ENCODE results near the gene MMEL1. TPM values are rescaled to one million over a fixed set of nuclear protein-coding genes. Genes with fewer than 3 reads are reported as not detected.
A peak's percentile ranks its signal among the peaks of the same experiment; 100 is the strongest.

The MMEL1 gene
- total and polyA plus RNA-seq, 7 experiments from 2014 or later = 2.0 to 20.5 (median 2.8) TPM

DNA sequence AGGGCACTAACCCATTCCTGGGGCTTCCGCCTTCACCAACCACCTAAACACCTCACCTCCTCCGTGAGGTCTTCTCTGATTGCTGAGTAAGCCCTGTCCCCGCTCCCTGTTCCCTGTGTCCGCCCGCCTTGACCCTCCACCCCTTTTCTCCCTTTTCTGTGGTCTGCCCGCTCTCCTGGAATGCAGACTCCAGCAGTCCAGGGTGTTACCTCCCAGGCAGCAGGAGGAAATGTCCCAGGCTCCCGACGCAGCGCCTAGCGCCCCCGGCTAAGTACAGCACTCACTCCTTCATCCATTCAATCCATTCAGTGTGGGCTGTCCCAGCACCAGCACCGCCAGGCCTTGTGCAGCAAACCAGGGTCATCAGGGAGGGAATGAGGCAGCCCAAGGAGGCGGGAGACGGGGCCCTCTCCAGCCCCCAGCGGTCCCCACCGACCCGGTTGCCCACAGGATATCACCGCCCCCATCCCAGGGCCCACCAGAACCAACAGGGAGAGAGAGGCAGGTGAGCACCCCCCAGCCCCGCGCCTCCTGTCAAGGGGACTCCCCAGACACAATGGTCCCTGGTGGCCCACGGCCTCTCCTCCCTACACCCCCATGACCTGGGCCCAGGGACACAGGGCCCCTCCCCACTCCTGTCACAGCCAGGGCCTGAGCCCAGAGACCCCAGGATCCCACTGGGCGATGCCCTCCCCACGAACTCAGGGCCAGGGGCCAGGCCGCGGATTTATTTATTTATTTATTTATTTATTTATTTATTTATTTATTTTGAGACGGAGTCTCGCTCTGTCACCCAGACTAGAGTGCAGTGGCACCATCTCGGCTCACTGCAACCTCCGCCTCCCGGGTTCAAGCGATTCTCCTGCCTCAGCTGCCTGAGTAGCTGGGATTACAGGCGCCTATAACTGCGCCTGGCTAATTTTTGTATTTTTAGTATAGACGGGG lies 66.4 kb downstream of the MMEL1 start:
- Histone ChIP-seq H3K9me3 (ENCODE audit: control insufficient read depth in 2 of 3, low read length in 3 of 3) (no peaks in the 10 kb centered on the region), H3K36me3 (ENCODE audit: control insufficient read depth in 2 of 3, insufficient read depth in 3 of 3, low read length in 3 of 3) (peaks cover 0 to 27% (median 0%) of the 10 kb centered on the region in 3 experiments), H3K4me3 (ENCODE audit: low read length) (no peak overlapping the region), H3K27me3 (ENCODE audit: control insufficient read depth in 2 of 2, insufficient read depth in 2 of 2, low read length in 2 of 2) (no peaks in the 10 kb centered on the region), H3K4me1 (ENCODE audit: control insufficient read depth in 2 of 2, insufficient read depth in 2 of 2, low read length in 2 of 2) (no peaks in the 10 kb centered on the region), H3K27ac (ENCODE audit: low read depth, low read length) (no peak overlapping the region)
- intact Hi-C loops (cut with micrococcal nuclease) = no loop called here
- Mint-ChIP-seq H3K27ac (peak overlapping the region in 4 of 9 donors; percentile 38 to 54 (median 50)), H3K27me3 (no peaks in the 10 kb centered on the region), H3K36me3 (peaks cover 0 to 15% (median 0%) of the 10 kb centered on the region in 5 donors), H3K9me3 (peaks cover 0 to 3% (median 0%) of the 10 kb centered on the region in 11 donors), H3K4me3 (no peak overlapping the region), H3K4me1 (peaks cover under 1 to 7% (median 2%) of the 10 kb centered on the region in 7 donors)
- DNase-seq (no peak), ATAC-seq (no peak)
- CTCF ChIA-PET = no interaction called here
- POLR2A ChIA-PET = interaction anchor here (1.8 kb wide), 1 partner anchor 12 kb away, joined by 9 read pairs; no protein-coding TSS in a partner anchor

GRCh38 chr1:2564815-2565374 lies 67.9 kb downstream of the MMEL1 start:
- Histone ChIP-seq H3K27me3 (ENCODE audit: control insufficient read depth in 2 of 2, insufficient read depth in 2 of 2, low read length in 2 of 2) (no peaks in the 10 kb centered on the region), H3K4me1 (ENCODE audit: control insufficient read depth in 2 of 2, insufficient read depth in 2 of 2, low read length in 2 of 2) (no peaks in the 10 kb centered on the region), H3K27ac (ENCODE audit: low read depth, low read length) (peak overlapping the region; percentile 12), H3K36me3 (ENCODE audit: control insufficient read depth in 2 of 3, insufficient read depth in 3 of 3, low read length in 3 of 3) (peaks cover 0 to 42% (median 0%) of the 10 kb centered on the region in 3 experiments), H3K9me3 (ENCODE audit: control insufficient read depth in 2 of 3, low read length in 3 of 3) (no peaks in the 10 kb centered on the region), H3K4me3 (ENCODE audit: low read length) (no peak overlapping the region)
- Mint-ChIP-seq H3K4me1 (peaks cover 4 to 11% (median 6%) of the 10 kb centered on the region in 7 donors), H3K27me3 (no peaks in the 10 kb centered on the region), H3K9me3 (no peaks in the 10 kb centered on the region), H3K36me3 (peaks cover 0 to 6% (median 0%) of the 10 kb centered on the region in 5 donors), H3K27ac (peak overlapping the region in 3 of 9 donors; percentile 38 to 56 (median 55)), H3K4me3 (no peak overlapping the region)
- ChIA-PET CTCF (interaction anchor here (0.6 to 1.0 kb wide), 2 partner anchors 9 to 20 kb away, joined by 3 to 4 read pairs; no protein-coding TSS in a partner anchor), POLR2A (interaction anchor here (1.1 to 5.2 kb wide), 4 partner anchors 9 to 20 kb away, joined by 4 to 27 read pairs (median 7); no protein-coding TSS in a partner anchor)
- intact Hi-C loops (cut with micrococcal nuclease) = no loop called here
- DNase-seq (no peak), ATAC-seq (no peak)

DNA sequence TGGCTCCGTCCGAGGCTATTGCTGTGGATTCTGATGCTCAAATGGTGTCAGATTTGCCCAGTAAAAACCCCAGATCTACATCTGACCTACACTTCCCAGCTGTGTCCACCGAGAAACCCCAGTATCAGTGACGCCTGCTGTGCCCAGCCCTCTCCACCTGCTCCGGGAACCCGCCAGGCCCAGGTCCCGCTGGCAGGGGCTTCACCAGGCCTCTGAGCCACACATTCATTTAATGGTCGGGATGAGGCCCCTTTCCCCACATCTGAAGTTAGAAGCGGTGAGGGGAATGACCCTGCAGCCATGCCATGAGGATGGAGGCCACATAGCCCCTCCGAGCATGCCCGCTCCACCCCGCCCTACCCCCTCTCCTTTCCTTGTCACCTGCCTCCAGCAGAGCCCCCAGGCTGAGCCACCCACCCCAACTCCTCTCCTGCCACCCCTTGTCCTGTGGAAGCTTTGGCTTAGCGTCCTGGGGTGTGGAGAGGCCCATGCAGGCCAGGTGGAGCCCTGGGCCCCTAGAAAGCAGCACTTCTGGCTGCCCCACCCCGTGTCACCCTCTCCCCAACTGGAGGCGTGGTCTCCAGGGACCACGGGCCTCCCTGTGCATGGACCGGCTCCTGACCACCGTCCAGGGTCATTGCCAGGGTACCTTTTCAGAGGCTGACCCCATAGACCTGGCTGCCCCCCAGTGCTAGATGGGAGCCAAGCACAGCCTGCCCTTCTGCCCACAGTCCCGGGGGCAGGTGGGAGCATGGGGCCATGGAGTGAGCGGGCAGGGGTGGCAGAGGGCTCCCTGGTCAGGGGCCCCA lies 68.6 kb downstream of the MMEL1 start:
- Mint-ChIP-seq H3K4me3 (no peak overlapping the region), H3K4me1 (peaks cover 5 to 12% (median 7%) of the 10 kb centered on the region in 7 donors), H3K9me3 (no peaks in the 10 kb centered on the region), H3K27me3 (no peaks in the 10 kb centered on the region), H3K27ac (peak overlapping the region in 5 of 9 donors; percentile 23 to 62 (median 56)), H3K36me3 (peaks cover 0 to 5% (median 0%) of the 10 kb centered on the region in 5 donors)
- ATAC-seq (no peak), DNase-seq (no peak)
- Histone ChIP-seq H3K4me1 (ENCODE audit: control insufficient read depth in 2 of 2, insufficient read depth in 2 of 2, low read length in 2 of 2) (no peaks in the 10 kb centered on the region), H3K4me3 (ENCODE audit: low read length) (no peak overlapping the region), H3K36me3 (ENCODE audit: control insufficient read depth in 2 of 3, insufficient read depth in 3 of 3, low read length in 3 of 3) (peaks cover 0 to 49% (median 0%) of the 10 kb centered on the region in 3 experiments), H3K27me3 (ENCODE audit: control insufficient read depth in 2 of 2, insufficient read depth in 2 of 2, low read length in 2 of 2) (no peaks in the 10 kb centered on the region), H3K27ac (ENCODE audit: low read depth, low read length) (peak overlapping the region; percentile 12), H3K9me3 (ENCODE audit: control insufficient read depth in 2 of 3, low read length in 3 of 3) (no peaks in the 10 kb centered on the region)
- ChIA-PET POLR2A (interaction anchor here (1.1 to 9.5 kb wide), 5 partner anchors 10 to 21 kb away, joined by 4 to 253 read pairs (median 9); partner anchors contain the start of gene PRXL2B), CTCF (interaction anchor here (1.0 kb wide), 1 partner anchor 21 kb away, joined by 3 read pairs; no protein-coding TSS in a partner anchor)
- intact Hi-C loops (cut with micrococcal nuclease) = no loop called here

GRCh38 chr1:2563205-2563604 lies 69.6 kb downstream of the MMEL1 start:
- no peak overlapping the region for H3K4me3 Mint-ChIP-seq
- POLR2A ChIA-PET = interaction anchor here (5.2 to 9.5 kb wide), 2 partner anchors 11 to 19 kb away, joined by 27 to 253 read pairs; partner anchors contain the start of gene PRXL2B
- Histone ChIP-seq H3K9me3 (ENCODE audit: control insufficient read depth in 2 of 3, low read length in 3 of 3) (no peaks in the 10 kb centered on the region), H3K36me3 (ENCODE audit: control insufficient read depth in 2 of 3, insufficient read depth in 3 of 3, low read length in 3 of 3) (peaks cover 0 to 59% (median 0%) of the 10 kb centered on the region in 3 experiments), H3K27me3 (ENCODE audit: control insufficient read depth in 2 of 2, insufficient read depth in 2 of 2, low read length in 2 of 2) (no peaks in the 10 kb centered on the region), H3K4me1 (ENCODE audit: control insufficient read depth in 2 of 2, insufficient read depth in 2 of 2, low read length in 2 of 2) (peaks cover under 1 to 8% of the 10 kb centered on the region in 2 donors), H3K4me3 (ENCODE audit: low read length) (no peak overlapping the region), H3K27ac (ENCODE audit: low read depth, low read length) (no peak overlapping the region)
- H3K36me3 Mint-ChIP-seq = peaks cover 0 to 9% (median 3%) of the 10 kb centered on the region in 5 donors
- H3K27me3 Mint-ChIP-seq = no peaks in the 10 kb centered on the region
- CTCF ChIA-PET = interaction anchor here (1.2 kb wide), 1 partner anchor 15 kb away, joined by 3 read pairs; no protein-coding TSS in a partner anchor
- H3K4me1 Mint-ChIP-seq = peaks cover 6 to 17% (median 11%) of the 10 kb centered on the region in 7 donors
- intact Hi-C loops (cut with micrococcal nuclease) = no loop called here
- H3K27ac Mint-ChIP-seq = peak overlapping the region in 2 of 9 donors; percentile 60 to 61
- ATAC-seq (no peak), DNase-seq (no peak)
- no peaks in the 10 kb centered on the region for H3K9me3 Mint-ChIP-seq

DNA sequence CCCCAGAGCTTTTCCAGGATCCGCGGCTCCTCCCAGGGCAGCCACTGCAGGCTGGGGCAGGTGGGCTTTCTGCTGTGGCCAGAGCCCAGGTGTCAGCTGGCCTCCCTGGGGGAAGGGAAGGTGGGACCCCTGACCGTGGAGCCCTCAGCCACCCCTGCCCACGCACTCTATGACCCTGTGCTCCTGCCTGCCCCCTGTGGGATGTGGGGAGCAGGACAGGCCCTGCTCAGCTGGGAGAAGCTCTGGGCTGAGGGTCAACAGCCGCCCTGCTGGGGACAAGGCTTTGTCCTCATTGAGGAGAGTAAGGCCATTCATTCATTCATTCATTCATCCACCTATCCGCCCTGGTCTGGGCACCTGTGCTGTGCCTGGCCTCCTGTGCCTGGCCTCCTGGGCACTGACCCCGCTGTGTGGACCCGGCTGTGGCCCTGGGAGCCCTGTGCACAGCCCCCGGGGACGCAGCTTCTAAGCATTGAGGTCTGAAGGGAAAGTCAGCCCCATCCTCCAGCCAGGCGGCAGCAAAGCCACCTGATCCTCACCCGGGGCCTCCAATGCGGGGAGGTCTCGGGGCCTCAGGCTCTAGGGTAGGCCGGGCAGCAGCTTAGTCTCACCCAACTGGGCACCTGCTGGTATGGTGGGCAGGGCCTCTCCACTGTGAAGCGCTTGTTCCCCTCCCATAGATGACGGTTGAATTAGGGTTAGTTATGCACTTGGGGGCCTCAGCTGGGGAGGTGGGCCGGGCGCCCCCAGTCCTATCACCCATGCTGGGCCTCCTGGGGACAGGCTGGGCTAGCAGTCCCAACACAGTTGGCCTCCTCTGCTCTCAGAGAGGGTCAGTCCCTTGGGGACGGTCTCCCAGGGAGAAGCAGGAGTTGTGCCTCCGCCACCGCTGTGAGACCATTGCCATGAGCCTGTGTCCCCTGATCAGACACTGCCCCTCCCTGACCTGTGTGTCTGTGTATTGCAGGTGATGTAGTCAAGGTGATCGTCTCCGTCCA lies 70.6 kb downstream of the MMEL1 start:
- CTCF ChIA-PET = interaction anchor here (0.8 to 1.2 kb wide), 3 partner anchors 16 to 23 kb away, joined by 3 to 4 read pairs (median 4); no protein-coding TSS in a partner anchor
- Histone ChIP-seq H3K4me3 (ENCODE audit: low read length) (no peak overlapping the region), H3K27me3 (ENCODE audit: control insufficient read depth in 2 of 2, insufficient read depth in 2 of 2, low read length in 2 of 2) (no peaks in the 10 kb centered on the region), H3K4me1 (ENCODE audit: control insufficient read depth in 2 of 2, insufficient read depth in 2 of 2, low read length in 2 of 2) (peaks cover 11 to 17% of the 10 kb centered on the region in 2 donors), H3K36me3 (ENCODE audit: control insufficient read depth in 2 of 3, insufficient read depth in 3 of 3, low read length in 3 of 3) (peaks cover 0 to 65% (median 0%) of the 10 kb centered on the region in 3 experiments), H3K27ac (ENCODE audit: low read depth, low read length) (peak overlapping the region; percentile 40), H3K9me3 (ENCODE audit: control insufficient read depth in 2 of 3, low read length in 3 of 3) (no peaks in the 10 kb centered on the region)
- DNase-seq (no peak), ATAC-seq (peak; percentile 60)
- POLR2A ChIA-PET = interaction anchor here (1.4 to 9.5 kb wide), 6 partner anchors 9 to 85 kb away, joined by 3 to 253 read pairs (median 9); partner anchors contain the start of genes PANK4 and PRXL2B
- Mint-ChIP-seq H3K36me3 (peaks cover 0 to 13% (median 3%) of the 10 kb centered on the region in 5 donors), H3K27ac (peak overlapping the region in 3 of 9 donors; percentile 9 to 84 (median 51)), H3K4me3 (peak overlapping the region in 1 of 10 donors; percentile 18), H3K9me3 (no peaks in the 10 kb centered on the region), H3K4me1 (peaks cover 6 to 26% (median 19%) of the 10 kb centered on the region in 7 donors), H3K27me3 (no peaks in the 10 kb centered on the region)
- intact Hi-C loops (cut with micrococcal nuclease) = no loop called here
